Loucy (cell line): Measurements from ENCODE around the gene BID.
"Not testable (repeated sequence)": the region's sequence is repeated elsewhere in the genome, so short reads cannot be mapped to it uniquely, and the experiment has no call there.

ENCODE experiments used
- H2AFZ ChIP-seq: fragments of 200-600 bp; sonication (generic); 2 replicates; pipeline ENCODE4 v1.6.0; 2016; ENCODE audit warnings: antibody characterized with exemption, mild to moderate bottlenecking, low read length, moderate library complexity
- H3F3A ChIP-seq: fragments of 200-600 bp; 2 replicates; pipeline ENCODE4 v1.6.0; 2016; ENCODE audit warnings: antibody characterized with exemption, low read depth, mild to moderate bottlenecking
- H3K27me3 ChIP-seq: fragments of 200-600 bp; sonication (generic); 2 replicates; pipeline ENCODE4 v1.6.1; 2014; ENCODE audit warnings: low read length, mild to moderate bottlenecking; ENCODE audit not compliant: insufficient read depth, poor library complexity, severe bottlenecking
- H3K36me3 ChIP-seq: fragments of 200-600 bp; sonication (generic); 2 replicates; pipeline ENCODE4 v1.6.1; 2016; ENCODE audit warnings: low read length; ENCODE audit not compliant: insufficient read depth
- H3K4me1 ChIP-seq: fragments of 200-600 bp; sonication (generic); 2 replicates; pipeline ENCODE4 v1.5.1; 2014; ENCODE audit warnings: low read length, mild to moderate bottlenecking; ENCODE audit not compliant: insufficient read depth, poor library complexity, severe bottlenecking
- H3K4me2 ChIP-seq: fragments of 200-600 bp; sonication (generic); 2 replicates; pipeline ENCODE4 v1.6.0; 2014; ENCODE audit warnings: antibody characterized with exemption, low read length, low read depth, mild to moderate bottlenecking; ENCODE audit not compliant: poor library complexity, severe bottlenecking
- H3K4me3 ChIP-seq: fragments of 200-600 bp; sonication (generic); 2 replicates; pipeline ENCODE4 v1.5.1; 2014; ENCODE audit warnings: low read length, mild to moderate bottlenecking, mixed read lengths; ENCODE audit not compliant: poor library complexity, severe bottlenecking
- H3K79me2 ChIP-seq: fragments of 200-600 bp; sonication (generic); 2 replicates; pipeline ENCODE4 v1.6.1; 2014; ENCODE audit warnings: low read length; ENCODE audit not compliant: insufficient read depth
- H3K9ac ChIP-seq: fragments of 200-600 bp; sonication (generic); 2 replicates; pipeline ENCODE4 v1.6.0; 2014; ENCODE audit warnings: mild to moderate bottlenecking, low read depth, low read length, moderate library complexity; ENCODE audit not compliant: poor library complexity, severe bottlenecking
- H3K9me2 ChIP-seq: fragments of 200-600 bp; sonication (generic); replicated peaks from 2 replicates; pipeline ENCODE4 v1.6.1; 2016; ENCODE audit warnings: low read depth, low read length, mixed read lengths
- H3K9me3 ChIP-seq: fragments of 200-600 bp; sonication (generic); 2 replicates; pipeline ENCODE4 v1.6.1; 2014; ENCODE audit warnings: mild to moderate bottlenecking, antibody characterized with exemption, low read length, low read depth; ENCODE audit not compliant: insufficient read depth
- H4K20me1 ChIP-seq: fragments of 200-600 bp; sonication (generic); 2 replicates; pipeline ENCODE4 v1.6.0; 2014; ENCODE audit warnings: antibody characterized with exemption, low read length, mild to moderate bottlenecking; ENCODE audit not compliant: insufficient read depth, poor library complexity, severe bottlenecking
- EZH2phosphoT487 ChIP-seq: fragments of 200-600 bp; IDR thresholded peaks from 2 replicates; pipeline ENCODE4 v1.6.1; 2018; ENCODE audit warnings: antibody characterized with exemption, mild to moderate bottlenecking, moderate library complexity, borderline replicate concordance
- TF ChIP-seq, protein P1 (sequence below): fragments of 200-600 bp; sonication (generic); conservative IDR thresholded peaks from 2 replicates; pipeline ENCODE4 v1.5.1; 2014; ENCODE audit warnings: mild to moderate bottlenecking, antibody characterized with exemption, low read length

The BID gene

GRCh38 chr22:17764036-17764435 lies 10.2 kb downstream of the BID start:
- TF ChIP-seq EZH2phosphoT487 = no peak
- TF ChIP-seq, protein P1, sequence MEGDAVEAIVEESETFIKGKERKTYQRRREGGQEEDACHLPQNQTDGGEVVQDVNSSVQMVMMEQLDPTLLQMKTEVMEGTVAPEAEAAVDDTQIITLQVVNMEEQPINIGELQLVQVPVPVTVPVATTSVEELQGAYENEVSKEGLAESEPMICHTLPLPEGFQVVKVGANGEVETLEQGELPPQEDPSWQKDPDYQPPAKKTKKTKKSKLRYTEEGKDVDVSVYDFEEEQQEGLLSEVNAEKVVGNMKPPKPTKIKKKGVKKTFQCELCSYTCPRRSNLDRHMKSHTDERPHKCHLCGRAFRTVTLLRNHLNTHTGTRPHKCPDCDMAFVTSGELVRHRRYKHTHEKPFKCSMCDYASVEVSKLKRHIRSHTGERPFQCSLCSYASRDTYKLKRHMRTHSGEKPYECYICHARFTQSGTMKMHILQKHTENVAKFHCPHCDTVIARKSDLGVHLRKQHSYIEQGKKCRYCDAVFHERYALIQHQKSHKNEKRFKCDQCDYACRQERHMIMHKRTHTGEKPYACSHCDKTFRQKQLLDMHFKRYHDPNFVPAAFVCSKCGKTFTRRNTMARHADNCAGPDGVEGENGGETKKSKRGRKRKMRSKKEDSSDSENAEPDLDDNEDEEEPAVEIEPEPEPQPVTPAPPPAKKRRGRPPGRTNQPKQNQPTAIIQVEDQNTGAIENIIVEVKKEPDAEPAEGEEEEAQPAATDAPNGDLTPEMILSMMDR = no peak
- Histone ChIP-seq H3K9me3 (no peaks in the 10 kb centered on the region), H3K4me2 (peak overlapping the region; percentile 55), H3K27me3 (no peaks in the 10 kb centered on the region), H3K36me3 (no peaks in the 10 kb centered on the region), H3K9me2 (no peaks in the 10 kb centered on the region), H3K79me2 (peaks cover 93% of the 10 kb centered on the region), H3F3A (no peaks in the 10 kb centered on the region), H3K9ac (peak overlapping the region; percentile 58), H4K20me1 (peaks cover 46% of the 10 kb centered on the region), H3K4me1 (peaks cover 32% of the 10 kb centered on the region), H2AFZ (no peak overlapping the region), H3K4me3 (peak overlapping the region; percentile 7)

DNA sequence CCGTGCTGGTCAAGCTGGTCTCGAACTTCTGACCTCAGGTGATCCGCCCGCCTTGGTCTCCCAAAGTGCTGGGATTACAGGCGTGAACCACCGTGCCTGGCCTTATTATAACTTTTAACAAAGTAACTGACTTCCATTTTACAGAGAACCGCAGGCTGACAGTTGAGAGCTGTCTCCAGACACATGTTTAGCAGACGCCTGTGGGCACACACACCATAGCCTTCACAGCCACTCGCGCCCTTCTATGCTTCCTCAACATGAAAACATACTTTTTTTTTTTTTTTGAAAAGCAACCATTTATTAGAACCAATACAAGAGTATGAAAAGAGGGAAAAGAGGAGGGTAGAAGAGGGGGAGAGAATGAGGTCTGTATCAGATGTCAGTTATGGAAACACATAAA lies 10.8 kb downstream of the BID start:
- Histone ChIP-seq H3K4me2 (peak overlapping the region; percentile 55), H3K79me2 (peaks cover 95% of the 10 kb centered on the region), H3K4me1 (peaks cover 31% of the 10 kb centered on the region), H4K20me1 (peaks cover 48% of the 10 kb centered on the region), H3K9ac (peak overlapping the region; percentile 58)
- H3K27me3 ChIP-seq, H3K9me2 ChIP-seq, H3K4me3 ChIP-seq, H3F3A ChIP-seq, H3K9me3 ChIP-seq, H3K36me3 ChIP-seq, H2AFZ ChIP-seq: not testable (repeated sequence)

DNA sequence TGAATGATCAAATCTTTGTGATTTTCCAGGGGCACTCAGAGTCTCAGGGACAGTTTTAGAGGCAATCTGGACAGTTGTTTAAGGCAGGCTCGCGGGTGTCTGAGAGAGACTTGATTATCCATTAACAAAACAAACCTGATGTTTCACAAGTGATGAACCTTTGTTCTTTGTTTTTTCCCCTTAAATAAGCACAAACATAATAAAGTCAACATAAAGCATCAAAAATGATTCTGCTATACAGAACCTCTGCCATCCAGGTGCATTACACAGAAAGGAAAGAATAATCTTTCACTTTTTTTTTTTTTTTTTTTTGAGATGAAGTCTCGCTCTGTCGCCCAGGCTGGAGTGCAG lies 13.2 kb downstream of the BID start:
- Histone ChIP-seq H3F3A (no peaks in the 10 kb centered on the region), H3K4me2 (no peak overlapping the region), H3K4me1 (peaks cover 18% of the 10 kb centered on the region), H2AFZ (no peak overlapping the region), H3K79me2 (peaks cover 95% of the 10 kb centered on the region), H3K27me3 (no peaks in the 10 kb centered on the region), H3K36me3 (no peaks in the 10 kb centered on the region), H3K9ac (no peak overlapping the region), H3K9me2 (no peaks in the 10 kb centered on the region), H3K4me3 (no peak overlapping the region), H4K20me1 (peaks cover 38% of the 10 kb centered on the region), H3K9me3 (no peaks in the 10 kb centered on the region)
- no peak for TF ChIP-seq EZH2phosphoT487
- TF ChIP-seq, protein P1 = no peak

DNA sequence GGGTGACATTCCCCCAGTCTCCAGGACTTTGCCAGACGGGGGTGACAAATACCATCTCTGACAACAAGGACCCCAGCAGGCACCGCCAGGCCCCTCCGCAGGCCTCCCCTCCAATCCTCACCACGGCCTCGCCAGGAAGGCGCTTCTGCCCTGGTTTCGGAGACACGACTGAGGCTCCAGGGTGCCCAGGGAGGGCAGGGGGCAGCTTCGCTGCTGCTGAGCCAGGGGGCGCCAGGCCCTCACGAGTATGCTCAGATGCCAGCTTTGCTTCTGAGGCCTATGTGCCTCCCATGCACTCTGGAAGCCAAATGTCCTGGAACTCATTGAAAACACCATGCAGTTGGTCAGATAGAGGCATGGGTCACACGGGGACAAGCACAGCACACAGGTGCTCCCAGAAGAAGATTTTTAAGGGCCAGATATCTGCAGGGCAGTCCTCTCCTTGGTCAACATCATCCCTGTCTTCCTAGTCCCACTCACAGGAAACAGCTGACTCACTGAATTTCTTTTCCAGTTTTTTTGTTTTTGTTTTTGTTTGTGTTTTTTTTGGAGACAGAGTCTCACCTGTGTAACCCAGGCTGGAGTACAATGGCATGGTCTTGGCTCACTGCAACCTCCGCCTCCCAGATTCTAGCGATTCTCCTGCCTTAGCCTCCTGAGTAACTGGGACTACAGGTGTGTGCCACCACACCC lies 19.9 kb downstream of the BID start:
- H3K79me2 ChIP-seq = peaks cover 88% of the 10 kb centered on the region

More for the DNA sequence above, 19.9 kb downstream of the BID start:
- H2AFZ ChIP-seq = no peak overlapping the region
- no peaks in the 10 kb centered on the region for H3K9me2 ChIP-seq
- H3K9me3 ChIP-seq = no peaks in the 10 kb centered on the region
- no peaks in the 10 kb centered on the region for H3K4me1 ChIP-seq
- no peak overlapping the region for H3K9ac ChIP-seq
- H3K4me2 ChIP-seq = no peak overlapping the region
- no peaks in the 10 kb centered on the region for H3K27me3 ChIP-seq
- no peak overlapping the region for H3K4me3 ChIP-seq
- peaks cover 5% of the 10 kb centered on the region; the same call in 1 of the 2 replicates for H3K36me3 ChIP-seq
- no peak for TF ChIP-seq EZH2phosphoT487
- TF ChIP-seq, protein P1 = peak; percentile 58
- H3F3A ChIP-seq = no peaks in the 10 kb centered on the region
- peaks cover 38% of the 10 kb centered on the region for H4K20me1 ChIP-seq
